NCI-H510A (cell line): ENCODE data around the gene SCN7A.
"Not testable (repeated sequence)": the region's sequence is repeated elsewhere in the genome, so short reads cannot be mapped to it uniquely, and the experiment has no call there.

Experiments used
- DNase-seq: peaks from one replicate; lab custom pipeline; 2025; lab: John Stamatoyannopoulos, UW

Gene SCN7A

DNA sequence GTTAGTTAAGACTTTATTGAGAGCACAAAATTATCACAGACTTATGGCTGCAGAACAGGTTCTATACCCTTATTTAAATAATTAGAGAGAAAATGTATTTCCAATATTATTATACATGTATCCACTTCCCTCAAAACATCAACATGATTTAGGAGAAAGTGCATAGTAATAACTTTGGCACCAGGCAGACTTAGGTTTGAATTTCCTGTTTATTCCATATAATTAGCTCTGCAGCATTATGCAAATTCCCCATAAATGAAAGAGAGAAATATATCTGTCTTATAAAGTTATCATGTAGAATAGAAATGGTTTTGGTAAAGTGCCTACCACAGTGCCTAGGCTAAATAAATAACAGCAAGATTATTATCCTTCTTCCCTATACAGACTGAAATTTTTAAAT, 133.6 kb downstream of the SCN7A start:
- DNase-seq: no peak

DNA sequence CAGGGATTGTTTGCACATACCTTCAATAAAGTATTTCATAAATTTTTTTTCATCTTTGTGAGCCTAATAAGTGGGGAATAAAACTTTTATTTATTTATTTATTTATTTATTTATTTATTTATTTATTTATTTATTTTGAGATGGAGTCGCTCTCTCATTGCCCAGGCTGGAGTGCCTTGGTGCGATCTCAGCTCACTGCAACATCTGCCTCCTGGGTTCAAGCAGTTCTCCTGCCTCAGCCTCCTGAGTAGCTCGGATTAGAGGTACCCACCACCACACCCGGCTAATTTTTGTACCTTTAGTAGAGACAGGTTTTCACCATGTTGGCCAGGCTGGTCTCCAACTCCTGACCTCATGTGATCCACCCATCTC, 136.1 kb downstream of the SCN7A start:
- not testable (repeated sequence) for DNase-seq

DNA sequence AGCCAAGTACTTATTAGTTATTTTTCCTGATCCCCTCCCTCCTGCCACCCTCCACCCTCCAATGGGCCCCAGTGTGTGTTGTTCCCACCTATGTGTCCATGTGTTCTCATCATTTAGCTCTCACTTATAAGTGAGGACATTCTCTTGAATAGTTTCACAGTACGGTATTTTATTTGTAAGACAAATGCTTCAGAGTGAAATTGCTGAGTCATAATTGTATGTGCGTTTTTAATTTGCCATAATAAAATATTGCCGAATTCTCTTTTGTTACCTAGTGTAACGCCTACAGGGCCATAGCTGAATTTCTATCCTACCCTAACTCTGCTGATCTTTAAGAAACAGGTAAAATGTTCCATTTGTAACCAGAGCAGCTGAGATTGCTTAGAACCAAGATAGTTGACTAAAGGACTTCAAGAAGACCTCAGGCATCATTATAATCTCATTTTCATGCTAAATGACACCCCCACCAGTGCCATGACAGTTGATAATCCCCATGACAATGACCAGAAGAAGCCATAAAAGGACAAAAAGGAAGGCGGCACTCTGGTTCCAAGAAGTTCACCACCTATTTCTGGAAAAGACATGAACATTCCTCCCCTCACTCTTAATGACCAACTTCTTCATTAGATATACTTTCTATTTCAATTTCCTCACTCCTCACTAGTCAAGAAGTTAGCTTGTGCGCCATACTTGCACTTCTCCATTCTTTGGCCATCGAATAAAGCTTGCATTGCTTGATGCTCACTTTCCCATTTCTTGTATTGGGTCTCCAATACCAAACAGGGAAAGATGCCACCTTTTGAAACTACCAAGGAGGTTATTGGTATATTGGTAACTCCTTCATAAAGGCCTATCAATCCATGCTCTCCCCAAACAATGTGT, 136.7 kb downstream of the SCN7A start:
- DNase-seq: no peak
